Central memory CD8-positive, alpha-beta T cell (primary cell): ENCODE measurements around the gene ZNF345.

Experiments
- ATAC-seq: fragments of 150-1000 bp; cut with Tn5 transposase; replicated peaks from 2 replicates; pipeline ENCODE4 v1.10.0; 2022; ENCODE audit warnings: mild to moderate bottlenecking, moderate FRiP score, moderate number of reproducible peaks; ENCODE audit not compliant: poor library complexity, severe bottlenecking; ENCODE audit errors: extremely low read depth
- DNase-seq, 2 donors: peaks; one replicate each; pipeline ENCODE4 v3.0.0; 2021; ENCODE audit warnings: low spot score in 2 of 2
- H3K27ac Mint-ChIP-seq: one replicate; pipeline ENCODE4 v1.8.0; 2022; ENCODE audit warnings: low read depth, mild to moderate bottlenecking, moderate library complexity, mixed read lengths
- H3K27me3 Mint-ChIP-seq: one replicate; pipeline ENCODE4 v1.8.0; 2022; ENCODE audit warnings: mixed read lengths
- H3K36me3 Mint-ChIP-seq: one replicate; pipeline ENCODE4 v1.8.0; 2022; ENCODE audit warnings: mild to moderate bottlenecking, moderate library complexity, mixed read lengths; ENCODE audit not compliant: insufficient read depth
- H3K4me1 Mint-ChIP-seq: one replicate; pipeline ENCODE4 v1.8.0; 2022; ENCODE audit warnings: mixed read lengths
- H3K4me3 Mint-ChIP-seq: one replicate; pipeline ENCODE4 v1.8.0; 2022; ENCODE audit warnings: mild to moderate bottlenecking, moderate library complexity, mixed read lengths
- H3K9me3 Mint-ChIP-seq: one replicate; pipeline ENCODE4 v1.8.0; 2022; ENCODE audit warnings: mixed read lengths

ZNF345 gene

DNA sequence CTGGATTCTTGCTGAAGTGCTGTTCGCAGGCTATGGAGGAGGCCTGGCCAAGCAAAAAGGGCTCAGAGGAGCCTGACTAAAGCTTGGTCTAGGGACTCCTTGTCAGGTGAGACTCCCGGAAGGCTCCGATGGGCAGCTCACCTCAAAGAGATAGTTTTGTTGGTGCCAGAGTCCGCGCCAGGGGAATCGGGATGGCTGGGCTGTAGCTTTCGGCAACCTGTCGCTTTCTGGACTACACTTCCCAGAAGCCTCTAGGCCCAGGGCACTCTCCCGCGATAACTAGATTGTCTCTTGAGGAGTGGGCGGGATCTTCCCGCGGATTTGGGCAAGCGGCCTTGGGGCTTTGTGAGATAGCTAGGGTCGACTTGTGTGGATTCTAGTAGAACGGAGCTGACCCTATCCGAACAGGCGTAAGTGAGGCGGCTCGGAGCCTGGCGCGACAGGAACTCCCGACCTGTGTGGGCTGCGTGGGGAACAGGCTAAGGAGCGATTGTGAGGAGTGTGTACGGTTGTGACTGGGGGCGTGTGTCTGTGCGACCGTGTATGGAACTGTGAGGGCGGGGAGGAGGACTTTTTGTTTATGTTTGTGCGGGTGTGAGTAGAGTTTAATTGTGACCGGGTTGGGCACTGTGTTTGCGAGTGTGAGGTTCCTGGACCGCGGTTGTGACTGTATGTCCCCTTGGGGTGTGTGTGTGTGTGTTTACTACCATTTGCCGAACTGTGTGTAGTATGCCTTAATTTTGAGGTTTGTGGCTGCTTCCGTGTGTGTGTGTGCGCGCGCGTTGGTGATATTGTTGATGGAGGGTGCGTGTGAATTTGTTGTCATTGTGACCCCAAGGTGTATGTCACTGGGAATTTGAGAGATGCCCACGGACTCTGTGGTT, at the start of gene ZNF345:
Gene ZNF345 (plus strand): TSS at position 318 of the 884 bp plus-strand sequence. CDS start 25,955 bp downstream, outside the sequence.
- H3K27me3 Mint-ChIP-seq: no peaks in the 10 kb centered on the region
- DNase-seq (peak; percentile 72 to 78), ATAC-seq (peak; percentile 86)
- peaks cover 13% of the 10 kb centered on the region for H3K4me1 Mint-ChIP-seq
- peaks cover 9% of the 10 kb centered on the region for H3K9me3 Mint-ChIP-seq
- peak within 1 kb of the TSS; percentile 87 for H3K27ac Mint-ChIP-seq
- H3K36me3 Mint-ChIP-seq: peaks cover 19% of the 10 kb centered on the region
- no peak within 1 kb of the TSS for H3K4me3 Mint-ChIP-seq

DNA sequence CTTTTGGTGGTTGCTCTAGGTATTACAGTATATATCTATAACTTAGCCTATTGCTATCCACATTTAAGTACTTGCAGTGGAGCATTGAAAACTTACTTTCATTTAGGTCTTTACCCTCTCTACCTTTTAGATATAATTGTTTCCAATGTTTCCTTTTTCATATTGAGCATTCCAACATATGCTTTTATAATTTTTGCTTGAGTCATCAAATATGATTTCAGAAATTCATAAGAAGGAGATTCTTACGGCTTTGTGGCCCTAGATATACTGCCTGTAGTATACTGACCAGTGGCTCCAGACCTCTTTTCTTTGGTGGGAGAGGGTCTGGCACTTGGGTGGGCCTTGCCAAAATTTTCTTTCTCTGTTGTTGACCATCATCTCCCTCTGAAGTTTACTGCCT, 45.3 kb upstream of the ZNF345 start:
- ATAC-seq: no peak
- H3K36me3 Mint-ChIP-seq: peaks cover 8% of the 10 kb centered on the region
- H3K27ac Mint-ChIP-seq: no peak overlapping the region
- no peaks in the 10 kb centered on the region for H3K27me3 Mint-ChIP-seq
- H3K9me3 Mint-ChIP-seq: peaks cover 19% of the 10 kb centered on the region
- no peak for DNase-seq
- no peak overlapping the region for H3K4me3 Mint-ChIP-seq
- no peaks in the 10 kb centered on the region for H3K4me1 Mint-ChIP-seq

DNA sequence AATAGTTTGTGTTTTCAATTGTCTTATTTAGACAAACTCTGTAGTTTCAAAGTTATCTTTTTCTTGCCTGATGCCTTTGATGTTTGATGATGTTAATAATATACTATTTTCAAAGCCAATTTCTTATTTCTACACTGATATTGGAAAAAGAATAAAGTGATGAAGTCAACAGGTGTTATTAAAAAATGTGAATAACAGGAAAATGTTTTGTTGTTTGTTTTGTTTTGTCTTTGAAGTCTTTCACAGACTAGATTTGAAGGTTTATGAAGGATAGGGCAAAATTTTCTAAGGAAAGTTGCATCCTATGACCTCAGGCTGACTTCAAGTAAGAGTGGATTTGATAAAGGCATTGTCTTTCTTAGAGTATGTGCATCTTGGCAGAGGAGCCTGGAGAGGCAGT, 43.6 kb upstream of the ZNF345 start:
- no peak for ATAC-seq
- Mint-ChIP-seq H3K36me3 (peaks cover 4% of the 10 kb centered on the region), H3K27me3 (no peaks in the 10 kb centered on the region), H3K4me3 (no peak overlapping the region), H3K4me1 (no peaks in the 10 kb centered on the region), H3K9me3 (peaks cover 36% of the 10 kb centered on the region), H3K27ac (no peak overlapping the region)
- no peak for DNase-seq

- Mint-ChIP-seq H3K4me1 (no peaks in the 10 kb centered on the region), H3K9me3 (peaks cover 4% of the 10 kb centered on the region), H3K36me3 (peaks cover 22% of the 10 kb centered on the region), H3K4me3 (no peak overlapping the region), H3K27me3 (no peaks in the 10 kb centered on the region), H3K27ac (no peak overlapping the region)
- ATAC-seq (no peak), DNase-seq (no peak)
Measured at GRCh38 chr19:36819130-36819630, 31.5 kb upstream of the ZNF345 start.

DNA sequence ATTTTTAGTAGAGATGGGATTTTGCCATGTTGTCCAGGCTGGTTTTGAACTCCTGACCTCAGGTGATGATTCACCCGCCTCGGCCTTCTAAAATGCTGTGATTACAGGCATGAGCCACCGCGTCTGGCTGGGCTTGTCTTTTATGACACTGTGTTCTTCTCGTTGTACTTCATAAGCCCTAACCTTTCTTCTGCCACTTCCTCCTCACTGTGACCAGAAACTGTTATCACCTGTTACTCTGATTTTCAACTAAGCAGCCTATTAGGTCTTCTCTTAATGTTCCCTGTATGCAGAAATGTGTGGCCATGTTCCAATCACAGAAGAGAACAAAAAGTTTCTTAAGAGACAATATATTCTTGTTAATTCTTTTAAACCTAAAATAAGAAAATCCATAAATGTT, 28.9 kb upstream of the ZNF345 start:
- no peak overlapping the region for H3K27ac Mint-ChIP-seq

DNA sequence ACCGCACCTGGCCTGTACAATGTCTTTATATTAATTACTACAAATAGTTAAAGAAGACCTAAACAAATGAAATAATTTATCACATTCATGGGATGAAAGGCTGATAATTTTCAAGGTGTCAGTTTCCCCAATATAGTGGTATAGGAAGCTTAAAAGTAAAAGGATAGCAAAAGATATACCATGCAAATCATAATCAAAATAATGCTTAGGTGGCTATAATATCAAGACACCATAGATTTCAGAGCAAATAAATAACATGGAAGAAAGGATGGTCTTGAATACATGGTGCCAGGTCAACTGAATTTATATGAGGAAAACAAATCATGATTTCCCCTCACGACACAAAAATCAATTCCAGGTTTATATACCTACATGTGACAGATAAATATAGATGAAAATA, 17.2 kb upstream of the ZNF345 start:
- DNase-seq (no peak), ATAC-seq (no peak)
- Mint-ChIP-seq H3K27ac (no peak overlapping the region), H3K9me3 (peaks cover 25% of the 10 kb centered on the region), H3K4me1 (peaks cover 6% of the 10 kb centered on the region), H3K4me3 (no peak overlapping the region), H3K27me3 (no peaks in the 10 kb centered on the region), H3K36me3 (peaks cover 7% of the 10 kb centered on the region)

More for the DNA sequence above, 28.9 kb upstream of the ZNF345 start:
- no peaks in the 10 kb centered on the region for H3K4me1 Mint-ChIP-seq
- ATAC-seq (no peak), DNase-seq (no peak)
- peaks cover 15% of the 10 kb centered on the region for H3K9me3 Mint-ChIP-seq
- no peak overlapping the region for H3K4me3 Mint-ChIP-seq
- H3K36me3 Mint-ChIP-seq: peaks cover 25% of the 10 kb centered on the region
- H3K27me3 Mint-ChIP-seq: no peaks in the 10 kb centered on the region

GRCh38 chr19:36837176-36837905, 13.3 kb upstream of the ZNF345 start:
- Mint-ChIP-seq H3K4me3 (no peak overlapping the region), H3K27ac (no peak overlapping the region), H3K27me3 (no peaks in the 10 kb centered on the region), H3K9me3 (peaks cover 16% of the 10 kb centered on the region), H3K36me3 (peaks cover 14% of the 10 kb centered on the region), H3K4me1 (peaks cover 14% of the 10 kb centered on the region)
- no peak for DNase-seq
- peak; percentile 10 for ATAC-seq

DNA sequence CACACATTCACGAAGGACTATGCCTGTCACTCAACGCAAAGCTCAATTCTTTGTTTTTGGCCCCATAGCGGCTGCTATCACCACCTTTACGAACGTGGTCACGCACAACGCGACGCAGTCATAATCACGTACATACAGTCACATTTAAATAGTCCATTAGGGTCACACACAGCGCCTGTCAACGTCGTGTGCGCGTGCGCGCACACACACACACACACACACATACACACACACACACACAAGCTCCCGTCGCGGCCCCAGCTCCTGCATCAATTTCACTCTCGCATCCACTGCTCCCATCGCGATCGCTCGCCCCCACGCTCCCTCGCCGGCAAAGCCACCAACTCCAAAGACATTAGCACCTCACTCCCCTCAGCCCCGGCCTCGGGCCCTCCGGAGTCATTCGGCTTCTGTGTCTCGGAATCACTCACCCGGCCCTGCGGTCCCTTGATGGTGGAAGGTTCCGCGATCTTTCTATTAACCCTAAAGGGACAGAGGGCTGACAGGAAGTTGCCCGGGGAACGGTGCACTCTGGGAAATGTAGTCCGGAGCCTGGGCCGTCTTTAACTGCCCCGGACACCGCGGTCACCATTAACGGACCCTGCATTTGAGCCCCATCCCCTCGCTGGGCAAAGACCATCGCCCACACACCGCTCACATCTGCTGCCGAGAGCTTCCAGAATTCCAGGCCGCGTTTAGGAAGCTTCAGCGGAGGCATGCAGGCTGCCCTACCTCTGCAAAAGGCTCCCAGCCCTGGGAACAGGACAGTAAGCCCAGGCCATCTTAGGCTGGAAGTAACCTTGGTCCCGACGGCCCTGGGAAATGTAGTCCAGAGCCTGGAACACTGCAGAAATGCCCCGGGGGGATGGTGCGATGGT, 12.5 kb upstream of the ZNF345 start, which contains the start of gene ZNF790:
Gene ZNF790 (minus strand): TSS at position 482 of the 878 bp plus-strand sequence. CDS start 12,768 bp downstream, outside the sequence.
- peak; percentile 92 for ATAC-seq

GRCh38 chr19:36838784-36839324, 11.8 kb upstream of the ZNF345 start:
- no peak overlapping the region for H3K4me3 Mint-ChIP-seq
- no peak for DNase-seq
- no peaks in the 10 kb centered on the region for H3K27me3 Mint-ChIP-seq
- peaks cover 14% of the 10 kb centered on the region for H3K36me3 Mint-ChIP-seq
- peaks cover 12% of the 10 kb centered on the region for H3K9me3 Mint-ChIP-seq
- peaks cover 14% of the 10 kb centered on the region for H3K4me1 Mint-ChIP-seq
- no peak overlapping the region for H3K27ac Mint-ChIP-seq
- ATAC-seq: no peak

More for the DNA sequence above, 12.5 kb upstream of the ZNF345 start, which contains the start of gene ZNF790:
- Mint-ChIP-seq H3K36me3 (peaks cover 14% of the 10 kb centered on the region), H3K4me1 (peaks cover 14% of the 10 kb centered on the region), H3K4me3 (no peak within 1 kb of the TSS), H3K27me3 (no peaks in the 10 kb centered on the region), H3K9me3 (peaks cover 12% of the 10 kb centered on the region), H3K27ac (no peak within 1 kb of the TSS)
- peak; percentile 67 to 81 for DNase-seq

GRCh38 chr19:36847968-36848367, 2.7 kb upstream of the ZNF345 start:
- H3K36me3 Mint-ChIP-seq: peaks cover 13% of the 10 kb centered on the region
- H3K9me3 Mint-ChIP-seq: peaks cover 6% of the 10 kb centered on the region
- ATAC-seq (no peak), DNase-seq (no peak)
- H3K4me3 Mint-ChIP-seq: peak overlapping the region; percentile 44
- no peaks in the 10 kb centered on the region for H3K27me3 Mint-ChIP-seq
- H3K4me1 Mint-ChIP-seq: no peaks in the 10 kb centered on the region
- no peak overlapping the region for H3K27ac Mint-ChIP-seq

DNA sequence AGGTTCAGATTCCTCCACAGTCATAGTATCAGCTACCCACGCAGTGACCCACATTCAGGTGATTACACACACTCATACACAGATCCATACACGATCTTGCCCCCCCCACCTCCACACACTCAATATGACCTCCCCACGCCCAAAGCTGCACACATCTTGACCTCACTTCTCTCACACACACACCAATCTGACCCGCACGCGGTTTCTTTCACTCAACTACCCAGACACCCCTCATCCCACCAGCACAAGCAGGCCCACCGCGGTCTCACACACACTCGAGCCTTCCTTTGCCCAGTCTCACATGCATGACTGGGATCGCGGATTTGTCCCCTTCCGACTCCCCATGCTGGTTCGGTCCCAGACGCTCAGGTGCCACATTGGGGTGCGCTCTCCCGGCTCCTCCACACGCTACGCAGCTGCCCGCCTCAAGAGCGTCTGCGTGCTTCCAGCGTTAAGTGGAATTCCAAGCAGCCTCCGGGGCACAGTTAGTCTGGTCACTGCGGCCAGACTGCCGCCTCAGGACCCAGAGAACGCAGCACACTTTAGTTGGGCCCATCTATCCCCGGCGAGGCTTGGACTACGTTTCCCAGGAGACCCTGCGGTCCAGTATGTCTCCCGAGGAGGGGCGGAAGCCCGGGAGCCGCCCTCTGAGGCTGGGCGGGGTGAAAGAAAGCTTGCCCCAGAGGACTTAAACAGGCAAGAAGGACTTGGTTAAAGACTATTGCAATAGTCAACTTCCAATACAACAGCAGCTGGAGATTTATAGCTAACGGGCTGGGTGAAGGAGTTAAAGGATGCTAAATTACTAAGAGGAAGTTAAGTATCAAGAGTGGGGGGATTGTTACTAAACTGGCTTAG, 746 bp upstream of the ZNF345 start:
- no peaks in the 10 kb centered on the region for H3K27me3 Mint-ChIP-seq
- ATAC-seq (peak; percentile 94), DNase-seq (peak; percentile 69 to 80)
- H3K36me3 Mint-ChIP-seq: peaks cover 14% of the 10 kb centered on the region
- H3K4me1 Mint-ChIP-seq: peaks cover 10% of the 10 kb centered on the region
- no peak overlapping the region for H3K4me3 Mint-ChIP-seq
- H3K27ac Mint-ChIP-seq: no peak overlapping the region
- H3K9me3 Mint-ChIP-seq: peaks cover 6% of the 10 kb centered on the region
